ENCODE measurements around the gene TPSB2.
"Not testable (repeated sequence)": the region's sequence is repeated elsewhere in the genome, so short reads cannot be mapped to it uniquely, and the experiment has no call there.

Gene TPSB2

GRCh38 chr16:1253701-1254364, 23.8 kb upstream of the TPSB2 start:
- H3K4me1 ChIP-seq; H2AFZ ChIP-seq; H3K79me2 ChIP-seq; H3K4me3 ChIP-seq (ENCODE audit: low read depth, low read length); H3K9me3 ChIP-seq (ENCODE audit: control insufficient read depth, low read length); H3K27ac ChIP-seq; H3K9ac ChIP-seq; H3K36me3 ChIP-seq (ENCODE audit: control insufficient read depth, insufficient read depth, low read length); H3K4me2 ChIP-seq (ENCODE audit: low read length); H3K27me3 ChIP-seq (ENCODE audit: control insufficient read depth, insufficient read depth, low read length): not testable (repeated sequence)

DNA sequence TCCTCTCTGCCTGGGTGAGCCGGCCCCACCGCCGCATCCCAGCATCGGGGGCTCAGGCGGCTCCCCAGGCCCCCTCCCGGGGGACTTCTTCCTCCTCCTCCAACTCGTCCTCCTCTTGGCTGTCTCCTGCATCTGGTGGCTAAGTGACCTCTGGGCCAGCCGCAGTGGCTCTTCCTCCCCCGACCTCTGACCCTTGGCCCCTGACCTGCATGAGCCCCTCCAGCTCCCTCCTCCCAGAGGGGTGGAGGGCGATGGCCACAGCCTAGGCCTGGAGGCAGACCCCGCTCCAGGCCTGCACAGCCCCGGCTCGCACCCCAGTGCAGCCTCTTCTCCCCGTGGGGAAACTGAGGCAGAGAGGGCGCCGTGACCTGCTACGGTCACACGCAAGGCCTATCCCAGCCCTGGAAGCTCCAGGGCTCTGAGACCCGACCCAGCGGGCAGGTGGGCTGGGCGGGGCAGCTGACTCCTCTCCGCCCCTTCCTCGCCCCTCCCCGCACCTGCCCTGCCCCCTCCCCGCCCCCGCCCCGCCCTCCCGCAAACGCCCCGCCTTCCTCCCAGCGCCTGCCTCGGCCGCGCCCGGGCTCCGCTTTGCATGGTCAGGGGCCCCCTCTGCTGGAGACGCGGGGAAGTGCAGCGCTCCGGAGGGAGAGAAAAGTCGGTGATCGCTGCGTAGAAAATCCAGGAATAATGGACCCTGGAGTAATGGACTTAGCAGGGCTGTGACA, 19.2 kb upstream of the TPSB2 start:
- not testable (repeated sequence) for H3K4me2 ChIP-seq (ENCODE audit: low read length); H3K27ac ChIP-seq; H3K36me3 ChIP-seq (ENCODE audit: control insufficient read depth, insufficient read depth, low read length); H3K4me1 ChIP-seq; H3K4me3 ChIP-seq (ENCODE audit: low read depth, low read length); H2AFZ ChIP-seq; H3K9me3 ChIP-seq (ENCODE audit: control insufficient read depth, low read length); H3K9ac ChIP-seq; H3K79me2 ChIP-seq; H3K27me3 ChIP-seq (ENCODE audit: control insufficient read depth, insufficient read depth, low read length)

- not testable (repeated sequence) for H3K79me2 ChIP-seq; H3K4me2 ChIP-seq (ENCODE audit: low read length); H3K4me1 ChIP-seq; H3K4me3 ChIP-seq (ENCODE audit: low read depth, low read length); H3K9me3 ChIP-seq (ENCODE audit: control insufficient read depth, low read length); H3K36me3 ChIP-seq (ENCODE audit: control insufficient read depth, insufficient read depth, low read length); H3K27me3 ChIP-seq (ENCODE audit: control insufficient read depth, insufficient read depth, low read length); H3K9ac ChIP-seq; H3K27ac ChIP-seq; H2AFZ ChIP-seq
These were observed 18.0 kb upstream of the TPSB2 start for GRCh38 chr16:1247903-1248537.

DNA sequence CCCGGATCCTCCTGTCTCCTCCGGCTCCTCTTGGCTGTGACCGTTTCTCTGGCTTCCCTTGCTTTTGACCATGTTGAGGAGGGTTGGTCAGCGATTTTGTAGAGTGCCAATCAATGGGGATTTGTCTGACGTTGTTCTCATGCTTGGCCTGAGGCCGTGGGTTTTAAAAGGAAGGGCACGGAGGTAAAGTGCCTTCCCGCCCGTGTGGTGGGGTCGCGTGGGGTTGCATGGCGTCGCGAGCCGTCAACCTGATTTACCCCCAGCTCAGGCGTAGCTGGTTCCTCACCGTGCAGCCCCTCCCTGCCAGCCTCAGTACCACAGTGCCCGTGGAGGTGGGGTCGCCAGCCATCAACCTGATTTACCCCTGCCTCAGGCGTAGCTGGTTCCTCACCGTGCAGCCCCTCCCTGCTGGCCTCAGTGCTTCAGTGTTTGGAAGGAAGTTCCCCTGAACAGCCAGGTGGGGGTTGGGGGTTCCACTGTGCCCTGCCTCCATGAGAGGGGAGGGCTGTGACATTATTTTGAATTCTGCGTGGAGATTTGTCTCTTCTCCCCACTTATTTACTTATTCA, 15.6 kb upstream of the TPSB2 start:
- Histone ChIP-seq H3K27me3 (ENCODE audit: control insufficient read depth, insufficient read depth, low read length) (no peaks in the 10 kb centered on the region), H3K27ac (no peak overlapping the region), H3K4me3 (ENCODE audit: low read depth, low read length) (no peak overlapping the region), H3K36me3 (ENCODE audit: control insufficient read depth, insufficient read depth, low read length) (no peaks in the 10 kb centered on the region), H3K79me2 (no peaks in the 10 kb centered on the region), H3K4me2 (ENCODE audit: low read length) (no peak overlapping the region), H3K9ac (no peak overlapping the region), H2AFZ (no peak overlapping the region), H3K4me1 (no peaks in the 10 kb centered on the region), H3K9me3 (ENCODE audit: control insufficient read depth, low read length) (no peaks in the 10 kb centered on the region)
- TF ChIP-seq, protein P1, sequence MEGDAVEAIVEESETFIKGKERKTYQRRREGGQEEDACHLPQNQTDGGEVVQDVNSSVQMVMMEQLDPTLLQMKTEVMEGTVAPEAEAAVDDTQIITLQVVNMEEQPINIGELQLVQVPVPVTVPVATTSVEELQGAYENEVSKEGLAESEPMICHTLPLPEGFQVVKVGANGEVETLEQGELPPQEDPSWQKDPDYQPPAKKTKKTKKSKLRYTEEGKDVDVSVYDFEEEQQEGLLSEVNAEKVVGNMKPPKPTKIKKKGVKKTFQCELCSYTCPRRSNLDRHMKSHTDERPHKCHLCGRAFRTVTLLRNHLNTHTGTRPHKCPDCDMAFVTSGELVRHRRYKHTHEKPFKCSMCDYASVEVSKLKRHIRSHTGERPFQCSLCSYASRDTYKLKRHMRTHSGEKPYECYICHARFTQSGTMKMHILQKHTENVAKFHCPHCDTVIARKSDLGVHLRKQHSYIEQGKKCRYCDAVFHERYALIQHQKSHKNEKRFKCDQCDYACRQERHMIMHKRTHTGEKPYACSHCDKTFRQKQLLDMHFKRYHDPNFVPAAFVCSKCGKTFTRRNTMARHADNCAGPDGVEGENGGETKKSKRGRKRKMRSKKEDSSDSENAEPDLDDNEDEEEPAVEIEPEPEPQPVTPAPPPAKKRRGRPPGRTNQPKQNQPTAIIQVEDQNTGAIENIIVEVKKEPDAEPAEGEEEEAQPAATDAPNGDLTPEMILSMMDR (IDR thresholded peaks at IDR 0.05), result no peak

- TF ChIP-seq, protein P1 (IDR thresholded peaks at IDR 0.05), result no peak
- Histone ChIP-seq H3K4me2 (ENCODE audit: low read length) (no peak overlapping the region), H3K4me1 (no peaks in the 10 kb centered on the region), H3K36me3 (ENCODE audit: control insufficient read depth, insufficient read depth, low read length) (no peaks in the 10 kb centered on the region), H2AFZ (no peak overlapping the region), H3K9ac (no peak overlapping the region), H3K9me3 (ENCODE audit: control insufficient read depth, low read length) (no peaks in the 10 kb centered on the region), H3K27me3 (ENCODE audit: control insufficient read depth, insufficient read depth, low read length) (no peaks in the 10 kb centered on the region), H3K27ac (no peak overlapping the region), H3K4me3 (ENCODE audit: low read depth, low read length) (no peak overlapping the region), H3K79me2 (no peaks in the 10 kb centered on the region)
These were observed 14.9 kb upstream of the TPSB2 start for GRCh38 chr16:1244881-1245280.

GRCh38 chr16:1243907-1244850, 14.2 kb upstream of the TPSB2 start:
- H3K4me3 ChIP-seq (ENCODE audit: low read depth, low read length); H3K27ac ChIP-seq; H3K9me3 ChIP-seq (ENCODE audit: control insufficient read depth, low read length); H3K4me1 ChIP-seq; H3K27me3 ChIP-seq (ENCODE audit: control insufficient read depth, insufficient read depth, low read length); H2AFZ ChIP-seq; H3K9ac ChIP-seq; H3K79me2 ChIP-seq; H3K4me2 ChIP-seq (ENCODE audit: low read length); H3K36me3 ChIP-seq (ENCODE audit: control insufficient read depth, insufficient read depth, low read length): not testable (repeated sequence)

DNA sequence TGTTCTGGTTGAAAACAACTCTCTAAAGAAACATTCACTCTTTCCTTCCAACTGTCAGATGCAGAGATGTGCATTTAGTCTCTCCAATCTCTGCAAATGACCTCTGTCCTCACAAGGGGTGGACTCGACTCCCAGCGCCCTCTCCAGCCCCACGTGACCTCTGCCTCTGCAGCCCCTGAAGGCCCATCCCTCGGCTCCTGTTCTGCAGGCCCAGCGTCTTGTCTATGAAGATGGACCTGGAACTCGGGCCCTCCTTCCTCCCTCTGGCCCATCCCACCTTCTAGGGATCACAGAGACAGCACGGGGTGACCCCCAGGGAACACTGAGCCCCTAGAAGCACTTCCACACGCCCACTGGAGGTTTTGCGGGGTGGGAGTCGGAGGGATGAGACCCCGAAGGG, 13.4 kb upstream of the TPSB2 start:
- H3K4me2 ChIP-seq (ENCODE audit: low read length); H3K27ac ChIP-seq; H3K79me2 ChIP-seq; H3K4me1 ChIP-seq; H3K36me3 ChIP-seq (ENCODE audit: control insufficient read depth, insufficient read depth, low read length); H3K9ac ChIP-seq; H3K4me3 ChIP-seq (ENCODE audit: low read depth, low read length); H3K27me3 ChIP-seq (ENCODE audit: control insufficient read depth, insufficient read depth, low read length); H3K9me3 ChIP-seq (ENCODE audit: control insufficient read depth, low read length); H2AFZ ChIP-seq: not testable (repeated sequence)

- H3K36me3 ChIP-seq (ENCODE audit: control insufficient read depth, insufficient read depth, low read length); H3K4me3 ChIP-seq (ENCODE audit: low read depth, low read length); H3K27me3 ChIP-seq (ENCODE audit: control insufficient read depth, insufficient read depth, low read length); H3K4me1 ChIP-seq; H2AFZ ChIP-seq; H3K9ac ChIP-seq; H3K79me2 ChIP-seq; H3K9me3 ChIP-seq (ENCODE audit: control insufficient read depth, low read length); H3K27ac ChIP-seq; H3K4me2 ChIP-seq (ENCODE audit: low read length): not testable (repeated sequence)
These were observed 11.1 kb upstream of the TPSB2 start for GRCh38 chr16:1241081-1241480.

Measured in parathyroid adenoma (tissue), 2 donors.